OCI-LY7 (cell line): ENCODE measurements around the gene FEZF2. TPM values are rescaled to one million over a fixed set of nuclear protein-coding genes. Genes with fewer than 3 reads are reported as not detected.

Experiments
- Bru-seq: library from RNA; stranded (reverse); fragments of 400-500 nt; gene quantifications from one replicate; lab custom pipeline; 2021; lab: Mats Ljungman, UMichigan
- BruChase-seq, 2 experiments: library from RNA; stranded (reverse); fragments of 400-500 nt; gene quantifications; one replicate each; lab custom pipeline; 2021; lab: Mats Ljungman, UMichigan
- BruUV-seq: library from RNA; stranded (reverse); fragments of 400-500 nt; replicated peaks from 2 replicates; lab custom pipeline; 2021; lab: Mats Ljungman, UMichigan
- CTCF ChIA-PET: fragments of 300-600 bp; sonication (Branson Sonifier 250); formaldehyde crosslinking; loops from one replicate; lab custom pipeline; 2022; ENCODE audit warnings: antibody characterized with exemption; ENCODE audit not compliant: unreplicated experiment; lab: Charles Lee
- POLR2A ChIA-PET: fragments of 300-600 bp; sonication (Branson Sonifier 250); formaldehyde crosslinking; loops from one replicate; lab custom pipeline; 2022; ENCODE audit warnings: antibody characterized with exemption; lab: Charles Lee
- DNase-seq: peaks from one replicate; pipeline ENCODE4 v3.0.0-alpha.2; 2015; ENCODE audit warnings: low spot score
- H2AFZ ChIP-seq: fragments of 200-600 bp; sonication (generic), shearing (Covaris generic); 2 replicates; pipeline ENCODE4 v1.6.1; 2014; ENCODE audit warnings: mild to moderate bottlenecking, antibody characterized with exemption, low read length, moderate library complexity
- H3K27ac ChIP-seq: fragments of 200-600 bp; sonication (generic); 2 replicates; pipeline ENCODE4 v1.5.1; 2014; ENCODE audit warnings: mixed run types, low read depth, mild to moderate bottlenecking, moderate library complexity, low read length, inconsistent platforms; ENCODE audit not compliant: poor library complexity, severe bottlenecking
- H3K36me3 ChIP-seq: fragments of 200-600 bp; sonication (generic); 2 replicates; pipeline ENCODE4 v1.6.1; 2014; ENCODE audit warnings: mild to moderate bottlenecking, antibody characterized with exemption, low read length, moderate library complexity, mixed read lengths; ENCODE audit not compliant: insufficient read depth
- H3K4me1 ChIP-seq: fragments of 200-600 bp; sonication (generic); 2 replicates; pipeline ENCODE4 v1.5.1; 2014; ENCODE audit warnings: mild to moderate bottlenecking, low read length; ENCODE audit not compliant: insufficient read depth, poor library complexity, severe bottlenecking
- H3K4me2 ChIP-seq: fragments of 200-600 bp; sonication (generic); 2 replicates; pipeline ENCODE4 v1.6.1; 2014; ENCODE audit warnings: mild to moderate bottlenecking, low read length
- H3K4me3 ChIP-seq: fragments of 200-600 bp; sonication (generic); 2 replicates; pipeline ENCODE4 v1.5.1; 2014; ENCODE audit warnings: mild to moderate bottlenecking, low read depth, low read length; ENCODE audit not compliant: poor library complexity, severe bottlenecking
- H3K79me2 ChIP-seq: fragments of 200-600 bp; sonication (generic); 2 replicates; pipeline ENCODE4 v1.6.1; 2016; ENCODE audit warnings: low read depth, mild to moderate bottlenecking, low read length, moderate library complexity, mixed read lengths; ENCODE audit not compliant: insufficient read depth
- H3K9me2 ChIP-seq: fragments of 200-600 bp; sonication (generic); 2 replicates; pipeline ENCODE4 v1.6.1; 2016; ENCODE audit warnings: mild to moderate bottlenecking, low read length, mixed read lengths; ENCODE audit not compliant: insufficient read depth
- H3K9me3 ChIP-seq: fragments of 200-600 bp; sonication (generic); 2 replicates; pipeline ENCODE4 v1.6.1; 2014; ENCODE audit warnings: mild to moderate bottlenecking, mixed run types, low read length, mixed read lengths
- H4K20me1 ChIP-seq: fragments of 200-600 bp; sonication (generic); 2 replicates; pipeline ENCODE4 v1.6.1; 2014; ENCODE audit warnings: mild to moderate bottlenecking, antibody characterized with exemption, low read length, moderate library complexity, mixed read lengths; ENCODE audit not compliant: insufficient read depth
- EZH2phosphoT487 ChIP-seq: fragments of 200-600 bp; sonication (generic); IDR thresholded peaks from 2 replicates; pipeline ENCODE4 v1.6.1; 2018; ENCODE audit warnings: low read depth, borderline replicate concordance, mild to moderate bottlenecking, mixed run types, antibody characterized with exemption, low read length, moderate library complexity, mixed read lengths
- intact Hi-C: fragments of 100-400 bp; cut with micrococcal nuclease; formaldehyde crosslinking; loops from one replicate; pipeline ENCODE4 v1.10.0; 2022; ENCODE audit not compliant: unreplicated experiment
- long read RNA-seq: library from polyadenylated mRNA; stranded (forward); transcript quantifications from one replicate; pipeline ENCODE4 v2.0.0, GENCODE V29; 2022
- total RNA-seq, 2 experiments: library from RNA; depleted of rRNA in 1 of 2; stranded (reverse); fragments of >200 nt in 1 of 2; shearing (Covaris generic) in 1 of 2; gene quantifications; 2 replicates each; pipeline ENCODE4 v1.2.3, GENCODE V29; 2014 to 2022
- TF ChIP-seq, protein P1 (sequence below): fragments of 200-600 bp; sonication (generic); conservative IDR thresholded peaks from 2 replicates; pipeline ENCODE4 v1.5.1; 2014; ENCODE audit warnings: mild to moderate bottlenecking, antibody characterized with exemption, low read length, moderate library complexity, mixed read lengths

FEZF2 gene
- total RNA-seq (2014; rRNA removed; shearing (Covaris generic)) (not detected in 2 replicates), total RNA-seq (2022) (not detected in 2 replicates), Bru-seq, nascent RNA (not detected), BruChase-seq, experiment 1, labeled RNA remaining after a 6-hour chase (not detected), BruChase-seq, experiment 2, labeled RNA remaining after a 2-hour chase (percentile 14 among the genes with signal in this experiment)
- long read RNA-seq: 0 reads

- H4K20me1 ChIP-seq: no peaks in the 10 kb centered on the region
- no peaks in the 10 kb centered on the region for H3K79me2 ChIP-seq
- no peak within 1 kb of the TSS for H3K4me3 ChIP-seq
- no peak within 1 kb of the TSS for H2AFZ ChIP-seq
- no peaks in the 10 kb centered on the region for H3K4me1 ChIP-seq
- DNase-seq: no peak
- H3K4me2 ChIP-seq: no peak within 1 kb of the TSS
- ChIA-PET POLR2A (interaction anchor here (0.7 kb wide), 1 partner anchor 582 kb away, joined by 5 read pairs; no protein-coding TSS in a partner anchor), CTCF (no interaction called here)
- BruUV-seq: no TSS peak
- H3K9me3 ChIP-seq: no peaks in the 10 kb centered on the region
- H3K36me3 ChIP-seq: no peaks in the 10 kb centered on the region
- TF ChIP-seq EZH2phosphoT487: no peak
- TF ChIP-seq, protein P1, sequence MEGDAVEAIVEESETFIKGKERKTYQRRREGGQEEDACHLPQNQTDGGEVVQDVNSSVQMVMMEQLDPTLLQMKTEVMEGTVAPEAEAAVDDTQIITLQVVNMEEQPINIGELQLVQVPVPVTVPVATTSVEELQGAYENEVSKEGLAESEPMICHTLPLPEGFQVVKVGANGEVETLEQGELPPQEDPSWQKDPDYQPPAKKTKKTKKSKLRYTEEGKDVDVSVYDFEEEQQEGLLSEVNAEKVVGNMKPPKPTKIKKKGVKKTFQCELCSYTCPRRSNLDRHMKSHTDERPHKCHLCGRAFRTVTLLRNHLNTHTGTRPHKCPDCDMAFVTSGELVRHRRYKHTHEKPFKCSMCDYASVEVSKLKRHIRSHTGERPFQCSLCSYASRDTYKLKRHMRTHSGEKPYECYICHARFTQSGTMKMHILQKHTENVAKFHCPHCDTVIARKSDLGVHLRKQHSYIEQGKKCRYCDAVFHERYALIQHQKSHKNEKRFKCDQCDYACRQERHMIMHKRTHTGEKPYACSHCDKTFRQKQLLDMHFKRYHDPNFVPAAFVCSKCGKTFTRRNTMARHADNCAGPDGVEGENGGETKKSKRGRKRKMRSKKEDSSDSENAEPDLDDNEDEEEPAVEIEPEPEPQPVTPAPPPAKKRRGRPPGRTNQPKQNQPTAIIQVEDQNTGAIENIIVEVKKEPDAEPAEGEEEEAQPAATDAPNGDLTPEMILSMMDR: no peak
- H3K27ac ChIP-seq: no peak within 1 kb of the TSS
- intact Hi-C loops: no loop called here
- H3K9me2 ChIP-seq: no peaks in the 10 kb centered on the region
These were observed at the start of gene FEZF2 for GRCh38 chr3:62373215-62373614. Gene FEZF2 (minus strand): TSS chr3:62373550. CDS start chr3:62372868, 682 bp downstream.

- Histone ChIP-seq H3K9me2 (no peaks in the 10 kb centered on the region), H3K4me1 (no peaks in the 10 kb centered on the region), H3K79me2 (no peaks in the 10 kb centered on the region), H3K27ac (no peak overlapping the region), H4K20me1 (no peaks in the 10 kb centered on the region), H2AFZ (no peak overlapping the region), H3K9me3 (no peaks in the 10 kb centered on the region), H3K4me3 (no peak overlapping the region), H3K36me3 (no peaks in the 10 kb centered on the region), H3K4me2 (no peak overlapping the region)
- no peak for TF ChIP-seq EZH2phosphoT487
- TF ChIP-seq, protein P1: no peak
- ChIA-PET CTCF (no interaction called here), POLR2A (no interaction called here)
- DNase-seq: no peak
- intact Hi-C loops: no loop called here
- no TSS peak for BruUV-seq
These were observed 47.9 kb upstream of the FEZF2 start for GRCh38 chr3:62421207-62421606.

GRCh38 chr3:62416144-62416543, 42.8 kb upstream of the FEZF2 start:
- H3K27ac ChIP-seq: no peak overlapping the region
- intact Hi-C loops: no loop called here
- no peaks in the 10 kb centered on the region for H3K9me2 ChIP-seq
- TF ChIP-seq EZH2phosphoT487: no peak
- TF ChIP-seq, protein P1: no peak
- no peaks in the 10 kb centered on the region for H4K20me1 ChIP-seq
- BruUV-seq: no TSS peak
- H3K4me2 ChIP-seq: no peak overlapping the region
- H3K9me3 ChIP-seq: no peaks in the 10 kb centered on the region
- H3K4me3 ChIP-seq: no peak overlapping the region
- H3K36me3 ChIP-seq: no peaks in the 10 kb centered on the region
- no peaks in the 10 kb centered on the region for H3K4me1 ChIP-seq
- no peak overlapping the region for H2AFZ ChIP-seq
- no peak for DNase-seq
- ChIA-PET POLR2A (no interaction called here), CTCF (no interaction called here)
- no peaks in the 10 kb centered on the region for H3K79me2 ChIP-seq
